Common myeloid progenitor, CD34-positive (primary cell): ENCODE data around the gene TMEM214.

ENCODE experiments used
- CTCF ChIA-PET: fragments of 350-600 bp; sonication (Branson Sonifier 250); formaldehyde crosslinking; loops from one replicate; lab custom pipeline; 2021; ENCODE audit warnings: antibody characterized with exemption; lab: Charles Lee
- POLR2A ChIA-PET: fragments of 350-600 bp; sonication (Branson Sonifier 250); formaldehyde crosslinking; loops from one replicate; lab custom pipeline; 2021; ENCODE audit warnings: antibody characterized with exemption; lab: Charles Lee
- DNase-seq, 3 donors: peaks; one replicate each; pipeline versions ENCODE4 v3.0.0 to v3.0.0-alpha.2; 2013
- H3K27ac ChIP-seq, 2 experiments: 1 replicate in 1 of 2; 2 replicates in 1 of 2; pipeline ENCODE4 v1.7.0; 2013; ENCODE audit warnings: inconsistent platforms in 2 of 2, low read length in 2 of 2, mild to moderate bottlenecking in 2 of 2, low read depth in 1 of 2, moderate library complexity in 1 of 2; ENCODE audit not compliant: severe bottlenecking in 2 of 2, insufficient read depth in 1 of 2, poor library complexity in 1 of 2
- H3K27me3 ChIP-seq, 5 experiments: replicated peaks in 2 of 5; 1 replicate in 3 of 5; 2 replicates in 2 of 5; pipeline versions ENCODE4 v1.6.1 to v1.7.0; 2013; ENCODE audit warnings: low read length in 4 of 5, mild to moderate bottlenecking in 2 of 5, moderate library complexity in 2 of 5, inconsistent platforms in 1 of 5; ENCODE audit not compliant: insufficient read depth in 5 of 5, control insufficient read depth in 4 of 5
- H3K36me3 ChIP-seq, 4 experiments: 1 replicate in 2 of 4; 2 replicates in 2 of 4; pipeline versions ENCODE4 v1.6.1 to v1.7.0; 2013; ENCODE audit warnings: low read length in 3 of 4, control low read depth in 1 of 4, mild to moderate bottlenecking in 1 of 4; ENCODE audit not compliant: control insufficient read depth in 4 of 4, insufficient read depth in 4 of 4
- H3K4me1 ChIP-seq, 4 experiments: 1 replicate in 3 of 4; 2 replicates in 1 of 4; pipeline versions ENCODE4 v1.6.1 to v1.7.1; 2013; ENCODE audit warnings: low read length in 3 of 4, mild to moderate bottlenecking in 3 of 4, control low read depth in 1 of 4, inconsistent platforms in 1 of 4, moderate library complexity in 1 of 4; ENCODE audit not compliant: control insufficient read depth in 4 of 4, insufficient read depth in 4 of 4; ENCODE audit errors: control extremely low read depth in 1 of 4
- H3K4me3 ChIP-seq, 7 experiments: 1 replicate in 4 of 7; 2 replicates in 3 of 7; pipeline versions ENCODE4 v1.5.1 to v1.7.0; 2013; ENCODE audit warnings: mild to moderate bottlenecking in 7 of 7, low read length in 6 of 7, moderate library complexity in 6 of 7, inconsistent platforms in 2 of 7, low read depth in 2 of 7, control low read depth in 1 of 7; ENCODE audit not compliant: insufficient read depth in 4 of 7, control insufficient read depth in 1 of 7; ENCODE audit errors: extremely low read depth in 1 of 7
- H3K9me3 ChIP-seq, 5 experiments: 1 replicate in 4 of 5; 2 replicates in 1 of 5; pipeline versions ENCODE4 v1.6.1 to v1.7.1; 2013; ENCODE audit warnings: low read length in 4 of 5, mild to moderate bottlenecking in 2 of 5, inconsistent platforms in 1 of 5, low read depth in 1 of 5, moderate library complexity in 1 of 5; ENCODE audit not compliant: control insufficient read depth in 4 of 5, insufficient read depth in 2 of 5; ENCODE audit errors: control extremely low read depth in 1 of 5
- WGBS: methylation state at CpG from one replicate; pipeline ENCODE4 v1.1.5; 2013; ENCODE audit not compliant: insufficient coverage; 5-methylcytosine and 5-hydroxymethylcytosine counted together

Gene TMEM214

DNA sequence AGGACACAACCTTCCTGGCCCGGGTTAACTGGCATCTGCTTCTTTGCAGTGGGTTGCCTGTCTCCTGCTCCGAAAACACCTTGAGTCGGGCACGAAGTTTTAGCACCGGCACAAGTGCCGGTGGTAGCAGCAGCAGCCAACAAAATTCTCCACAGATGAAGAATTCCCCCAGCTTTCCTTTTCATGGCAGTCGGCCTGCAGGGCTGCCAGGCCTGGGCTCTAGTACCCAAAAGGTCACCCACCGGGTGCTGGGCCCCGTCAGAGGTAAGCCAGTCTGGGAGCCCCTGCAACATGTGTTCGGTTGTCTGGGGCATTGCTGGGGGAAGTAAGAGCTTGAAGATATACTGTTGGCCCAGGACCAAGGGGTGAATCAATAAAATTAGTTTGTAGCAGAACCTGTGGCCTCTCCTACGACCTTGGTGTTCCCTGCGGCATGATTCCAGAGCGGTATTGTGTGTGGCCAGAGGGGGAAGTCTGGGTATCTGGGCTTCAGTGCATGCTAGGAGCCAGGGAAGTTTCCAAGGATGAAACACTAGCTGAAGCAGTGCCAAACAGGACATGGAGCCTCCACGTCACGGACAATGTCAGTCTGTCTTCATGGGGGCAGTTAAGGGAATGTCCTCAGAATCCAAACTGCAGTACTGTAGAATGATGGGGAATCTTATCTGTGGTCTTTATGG, 26.5 kb downstream of the TMEM214 start:
- no peak overlapping the region for H3K4me3 ChIP-seq
- POLR2A ChIA-PET = interaction anchor here (1.3 kb wide), 1 partner anchor 15 kb away, joined by 4 read pairs; no protein-coding TSS in a partner anchor
- CTCF ChIA-PET = interaction anchor here (0.9 to 19.5 kb wide), 4 partner anchors 8 to 26 kb away, joined by 3 to 381 read pairs (median 6); partner anchors contain the start of genes AGBL5, EMILIN1, KHK and OST4

DNA sequence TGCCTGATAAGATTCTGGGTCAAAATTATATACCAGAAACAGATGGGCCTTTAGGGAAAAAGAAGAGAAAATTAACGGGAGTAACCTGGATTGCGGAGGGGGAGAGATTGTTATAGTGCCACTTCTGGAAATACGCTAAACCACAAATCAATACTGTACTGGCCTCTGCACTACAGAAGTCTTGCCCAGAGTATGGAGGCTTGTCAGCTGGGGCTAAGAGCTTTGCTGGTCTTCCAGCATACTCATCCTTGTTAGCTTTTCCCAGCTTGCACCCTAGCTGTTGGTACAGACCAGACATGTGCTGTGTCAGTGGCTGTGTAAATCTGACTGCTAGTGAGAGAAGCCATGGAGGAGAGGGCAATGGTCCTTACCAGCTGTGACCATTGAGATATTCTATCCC, 27.6 kb downstream of the TMEM214 start:
- Histone ChIP-seq H3K36me3 (peaks cover 6 to 56% (median 38%) of the 10 kb centered on the region in 4 experiments), H3K27ac (no peak overlapping the region), H3K4me1 (no peaks in the 10 kb centered on the region), H3K27me3 (no peaks in the 10 kb centered on the region), H3K9me3 (no peaks in the 10 kb centered on the region), H3K4me3 (no peak overlapping the region)
- 97% methylated on average over 3 of the region's 3 CpGs for WGBS
- POLR2A ChIA-PET = no interaction called here
- CTCF ChIA-PET = interaction anchor here (1.2 to 19.5 kb wide), 4 partner anchors 9 to 27 kb away, joined by 3 to 381 read pairs (median 6); partner anchors contain the start of genes AGBL5, EMILIN1, KHK and OST4
- no peak for DNase-seq

More for the DNA sequence above, 26.5 kb downstream of the TMEM214 start:
- Histone ChIP-seq H3K4me1 (no peaks in the 10 kb centered on the region), H3K9me3 (no peaks in the 10 kb centered on the region), H3K36me3 (peaks cover 4 to 61% (median 45%) of the 10 kb centered on the region in 4 experiments), H3K27me3 (no peaks in the 10 kb centered on the region), H3K27ac (no peak overlapping the region)
- WGBS = 99% methylated on average over 14 of the region's 15 CpGs
- DNase-seq = no peak

- 94% methylated on average over 3 of the region's 3 CpGs for WGBS
- POLR2A ChIA-PET = no interaction called here
- Histone ChIP-seq H3K36me3 (peaks cover 6 to 49% (median 29%) of the 10 kb centered on the region in 4 experiments), H3K27ac (no peak overlapping the region), H3K9me3 (no peaks in the 10 kb centered on the region), H3K4me3 (no peak overlapping the region), H3K4me1 (peaks cover 0 to 10% (median 5%) of the 10 kb centered on the region in 4 experiments), H3K27me3 (no peaks in the 10 kb centered on the region)
- DNase-seq = no peak
- CTCF ChIA-PET = interaction anchor here (6.2 to 28.0 kb wide), 2 partner anchors 11 to 17 kb away, joined by 28 to 381 read pairs; partner anchors contain the start of gene AGBL5
These were observed 32.4 kb downstream of the TMEM214 start for GRCh38 chr2:27065128-27065527.

- POLR2A ChIA-PET = interaction anchor here (0.5 kb wide), 1 partner anchor 761 kb away, joined by 4 read pairs; no protein-coding TSS in a partner anchor
- no peak for DNase-seq
- WGBS = 95% methylated on average over 4 of the region's 5 CpGs
- peaks cover 6 to 25% (median 20%) of the 10 kb centered on the region in 4 experiments for H3K4me1 ChIP-seq
- H3K9me3 ChIP-seq = no peaks in the 10 kb centered on the region
- CTCF ChIA-PET = interaction anchor here (0.8 to 28.0 kb wide), 5 partner anchors 9 to 29 kb away, joined by 3 to 381 read pairs (median 5); partner anchors contain the start of genes AGBL5 and KHK
- H3K4me3 ChIP-seq = no peak overlapping the region
- H3K27me3 ChIP-seq = no peaks in the 10 kb centered on the region
- peaks cover 6 to 44% (median 26%) of the 10 kb centered on the region in 4 experiments for H3K36me3 ChIP-seq
- H3K27ac ChIP-seq = no peak overlapping the region
These were observed 34.6 kb downstream of the TMEM214 start for GRCh38 chr2:27067385-27067784.

GRCh38 chr2:27069436-27069835, 36.7 kb downstream of the TMEM214 start:
- peaks cover 6 to 43% (median 24%) of the 10 kb centered on the region in 4 experiments for H3K36me3 ChIP-seq
- POLR2A ChIA-PET = interaction anchor here (1.7 kb wide), 1 partner anchor 19 kb away, joined by 3 read pairs; the partner anchor contains the start of gene AGBL5
- no peak overlapping the region for H3K4me3 ChIP-seq
- no peak for DNase-seq
- 90% methylated on average over 6 of the region's 6 CpGs for WGBS
- H3K9me3 ChIP-seq = no peaks in the 10 kb centered on the region
- H3K4me1 ChIP-seq = peaks cover 6 to 43% (median 38%) of the 10 kb centered on the region in 4 experiments
- CTCF ChIA-PET = interaction anchor here (0.7 to 28.0 kb wide), 6 partner anchors 10 to 163 kb away, joined by 3 to 381 read pairs (median 5); partner anchors contain the start of gene AGBL5
- no peaks in the 10 kb centered on the region for H3K27me3 ChIP-seq
- H3K27ac ChIP-seq = no peak overlapping the region

DNA sequence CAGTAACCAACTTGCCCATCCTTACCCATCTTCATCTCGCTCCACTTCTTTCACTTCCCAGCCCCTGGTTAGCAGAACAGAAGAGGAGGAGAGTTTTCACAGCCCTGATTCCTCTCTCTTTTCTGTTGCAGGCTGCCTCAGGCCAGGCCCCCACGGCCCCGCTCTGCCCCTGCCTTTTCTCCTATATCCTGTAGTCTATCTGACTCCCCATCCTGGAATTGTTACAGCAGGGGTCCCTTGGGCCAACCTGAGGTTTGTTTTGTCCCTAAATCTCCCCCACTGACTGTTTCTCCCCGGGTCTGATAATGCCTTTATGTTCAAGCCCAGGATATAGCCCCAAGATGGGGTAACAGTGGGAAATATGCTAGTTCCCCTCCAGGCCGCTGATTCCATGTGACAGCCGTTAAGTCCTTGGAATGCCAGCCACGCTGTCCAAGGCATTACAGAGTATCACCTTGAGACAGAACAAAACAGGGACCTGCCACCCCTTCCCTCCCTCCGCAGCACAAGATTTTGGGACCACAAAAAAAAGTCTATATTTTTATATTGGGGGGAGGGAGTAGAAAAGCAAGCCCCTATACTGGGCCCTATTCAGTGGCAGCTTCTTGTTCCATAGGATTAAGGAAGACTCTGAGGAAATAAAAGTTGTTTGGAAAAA, 37.3 kb downstream of the TMEM214 start:
- no peak for DNase-seq
- H3K27me3 ChIP-seq = no peaks in the 10 kb centered on the region
- 84% methylated on average over 7 of the region's 8 CpGs for WGBS
- peak overlapping the region in 6 of 7 experiments; percentile 82 to 98 (median 96) for H3K4me3 ChIP-seq
- POLR2A ChIA-PET = interaction anchor here (1.2 to 1.7 kb wide), 2 partner anchors 17 to 19 kb away, joined by 3 to 4 read pairs; partner anchors contain the start of genes AGBL5 and KHK
- H3K27ac ChIP-seq = peak overlapping the region; percentile 84 to 92
- no peaks in the 10 kb centered on the region for H3K9me3 ChIP-seq
- CTCF ChIA-PET = interaction anchor here (0.8 to 28.0 kb wide), 6 partner anchors 12 to 53 kb away, joined by 3 to 381 read pairs (median 28); partner anchors contain the start of genes AGBL5 and KHK
- peaks cover 6 to 40% (median 22%) of the 10 kb centered on the region in 4 experiments for H3K36me3 ChIP-seq
- peaks cover 12 to 50% (median 45%) of the 10 kb centered on the region in 4 experiments for H3K4me1 ChIP-seq
